Mesendoderm (in vitro differentiated cells): Measurements from ENCODE around the gene CA11.
A peak's percentile ranks its signal among the peaks of the same experiment; 100 is the strongest.

Source experiments
- DNase-seq: peaks from one replicate; pipeline ENCODE4 v3.0.0; 2013
- H2AK5ac ChIP-seq: 2 replicates; pipeline ENCODE4 v1.6.1; 2013; ENCODE audit warnings: low read length, inconsistent platforms
- H2BK120ac ChIP-seq: 2 replicates; pipeline ENCODE4 v1.6.1; 2013; ENCODE audit warnings: low read depth, mild to moderate bottlenecking, low read length, moderate library complexity, mixed read lengths
- H2BK15ac ChIP-seq: replicated peaks from 2 replicates; pipeline ENCODE4 v1.6.1; 2013; ENCODE audit warnings: low read depth, mild to moderate bottlenecking, moderate library complexity
- H2BK5ac ChIP-seq: 2 replicates; pipeline ENCODE4 v1.6.1; 2013; ENCODE audit warnings: low read length, inconsistent platforms
- H3K18ac ChIP-seq: 2 replicates; pipeline ENCODE4 v1.6.1; 2013; ENCODE audit warnings: mild to moderate bottlenecking, low read length, mixed read lengths
- H3K23ac ChIP-seq: one replicate; pipeline ENCODE4 v1.6.1; 2013; ENCODE audit warnings: low read length
- H3K27ac ChIP-seq: 2 replicates; pipeline ENCODE4 v1.5.1; 2013; ENCODE audit warnings: low read depth, mild to moderate bottlenecking, inconsistent platforms, low read length, moderate library complexity
- H3K27me3 ChIP-seq: 2 replicates; pipeline ENCODE4 v1.6.1; 2013; ENCODE audit warnings: low read length, control low read depth, mild to moderate bottlenecking, inconsistent platforms; ENCODE audit not compliant: insufficient read depth, poor library complexity
- H3K36me3 ChIP-seq: 2 replicates; pipeline ENCODE4 v1.6.1; 2013; ENCODE audit warnings: low read length, inconsistent platforms; ENCODE audit not compliant: control insufficient read depth, insufficient read depth
- H3K4ac ChIP-seq: one replicate; pipeline ENCODE4 v1.6.1; 2013; ENCODE audit warnings: low read depth, mild to moderate bottlenecking, low read length, moderate library complexity
- H3K4me1 ChIP-seq: 2 replicates; pipeline ENCODE4 v1.6.1; 2013; ENCODE audit warnings: low read depth, low read length, inconsistent platforms; ENCODE audit not compliant: control insufficient read depth
- H3K4me2 ChIP-seq: 2 replicates; pipeline ENCODE4 v1.6.1; 2013; ENCODE audit warnings: low read length
- H3K4me3 ChIP-seq: 2 replicates; pipeline ENCODE4 v1.5.1; 2013; ENCODE audit warnings: mild to moderate bottlenecking, low read length
- H3K56ac ChIP-seq: one replicate; pipeline ENCODE4 v1.6.1; 2013; ENCODE audit warnings: low read length
- H3K79me1 ChIP-seq: 2 replicates; pipeline ENCODE4 v1.6.1; 2013; ENCODE audit warnings: low read length, inconsistent platforms
- H3K79me2 ChIP-seq: 2 replicates; pipeline ENCODE4 v1.6.1; 2013; ENCODE audit warnings: mild to moderate bottlenecking, low read length; ENCODE audit not compliant: control insufficient read depth, insufficient read depth
- H3K9ac ChIP-seq: 2 replicates; pipeline ENCODE4 v1.6.1; 2013; ENCODE audit warnings: low read length, inconsistent platforms
- H4K5ac ChIP-seq: one replicate; pipeline ENCODE4 v1.6.1; 2013; ENCODE audit warnings: low read length
- H4K8ac ChIP-seq: one replicate; pipeline ENCODE4 v1.6.1; 2013; ENCODE audit warnings: low read depth, mild to moderate bottlenecking, control low read depth, low read length, moderate library complexity
- WGBS: extraction: QIAGEN DNeasy Blood & Tissue Kit; methylation state at CpG from one replicate; pipeline ENCODE4 v1.1.7; 2013; ENCODE audit warnings: low lambda C conversion rate, missing lambda C conversion rate; ENCODE audit not compliant: insufficient coverage; ENCODE audit errors: extremely low coverage; 5-methylcytosine and 5-hydroxymethylcytosine counted together

The CA11 gene

DNA sequence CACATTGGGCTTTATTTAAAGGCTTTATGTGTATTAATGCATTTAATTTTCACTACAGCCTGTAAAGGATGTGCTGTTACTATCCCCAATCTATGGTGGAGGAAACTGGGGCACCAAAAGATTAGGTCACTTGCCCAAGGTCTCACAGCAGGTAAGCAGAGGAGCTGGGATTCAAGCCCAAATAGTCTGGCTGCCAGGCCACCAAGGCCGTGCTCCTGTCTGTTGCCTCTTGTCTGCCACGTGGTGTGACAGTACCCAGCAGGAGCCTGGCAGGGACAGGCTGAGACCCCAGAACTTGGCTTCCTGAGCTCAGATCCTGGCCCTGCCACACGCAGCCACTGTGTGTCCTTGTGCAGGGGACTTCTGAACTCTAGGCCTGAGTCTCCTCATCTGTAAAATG lies 22.3 kb upstream of the CA11 start:
- H2AK5ac ChIP-seq, result no peak overlapping the region
- no peak overlapping the region for H4K8ac ChIP-seq
- no peak overlapping the region for H4K5ac ChIP-seq
- H3K56ac ChIP-seq, result no peak overlapping the region
- no peak overlapping the region for H2BK15ac ChIP-seq
- no peak overlapping the region for H2BK5ac ChIP-seq
- H3K18ac ChIP-seq, result no peak overlapping the region
- H3K36me3 ChIP-seq, result no peaks in the 10 kb centered on the region
- H3K4me2 ChIP-seq, result no peak overlapping the region
- no peak overlapping the region for H3K4me3 ChIP-seq
- no peak for DNase-seq
- no peaks in the 10 kb centered on the region for H3K79me1 ChIP-seq
- no peak overlapping the region for H2BK120ac ChIP-seq
- no peak overlapping the region for H3K9ac ChIP-seq
- H3K27me3 ChIP-seq, result no peaks in the 10 kb centered on the region
- no peak overlapping the region for H3K23ac ChIP-seq
- no peak overlapping the region for H3K27ac ChIP-seq
- H3K4ac ChIP-seq, result no peak overlapping the region
- no CpG with 5 or more reads among the region's 3 CpGs for WGBS
- no peaks in the 10 kb centered on the region for H3K79me2 ChIP-seq
- H3K4me1 ChIP-seq, result no peaks in the 10 kb centered on the region

DNA sequence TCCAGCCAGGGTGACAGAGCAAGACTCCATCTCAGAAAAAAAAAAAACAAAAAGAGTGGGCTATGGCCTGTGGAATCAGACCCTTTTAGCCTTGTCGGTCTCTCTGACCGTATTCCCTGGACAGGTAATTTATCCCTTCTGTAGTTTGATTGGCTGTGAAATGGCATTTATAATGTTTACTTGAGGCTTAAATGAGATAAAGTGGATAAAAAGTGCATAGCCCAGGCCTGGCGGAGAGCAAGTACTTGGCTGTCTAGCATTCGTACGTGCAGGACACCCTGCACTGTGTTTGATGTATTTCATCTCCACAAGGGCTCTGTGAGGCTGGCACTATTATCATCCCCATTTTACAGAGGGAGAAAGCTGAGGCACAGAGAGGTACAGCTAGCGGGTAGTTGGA lies 19.8 kb upstream of the CA11 start:
- no peak overlapping the region for H4K5ac ChIP-seq
- H3K18ac ChIP-seq, result no peak overlapping the region
- no peaks in the 10 kb centered on the region for H3K36me3 ChIP-seq
- no peak overlapping the region for H3K9ac ChIP-seq
- no peak overlapping the region for H3K27ac ChIP-seq
- H3K27me3 ChIP-seq, result no peaks in the 10 kb centered on the region
- no peak overlapping the region for H2BK120ac ChIP-seq
- no peak overlapping the region for H2BK15ac ChIP-seq
- no peak overlapping the region for H3K4ac ChIP-seq
- H4K8ac ChIP-seq, result no peak overlapping the region
- H3K56ac ChIP-seq, result no peak overlapping the region
- H3K4me2 ChIP-seq, result no peak overlapping the region
- no CpG with 5 or more reads among the region's 6 CpGs for WGBS
- H2AK5ac ChIP-seq, result no peak overlapping the region
- H3K4me1 ChIP-seq, result no peaks in the 10 kb centered on the region
- H3K79me1 ChIP-seq, result no peaks in the 10 kb centered on the region
- no peak overlapping the region for H3K23ac ChIP-seq
- DNase-seq, result no peak
- H3K79me2 ChIP-seq, result no peaks in the 10 kb centered on the region
- no peak overlapping the region for H2BK5ac ChIP-seq
- H3K4me3 ChIP-seq, result no peak overlapping the region

DNA sequence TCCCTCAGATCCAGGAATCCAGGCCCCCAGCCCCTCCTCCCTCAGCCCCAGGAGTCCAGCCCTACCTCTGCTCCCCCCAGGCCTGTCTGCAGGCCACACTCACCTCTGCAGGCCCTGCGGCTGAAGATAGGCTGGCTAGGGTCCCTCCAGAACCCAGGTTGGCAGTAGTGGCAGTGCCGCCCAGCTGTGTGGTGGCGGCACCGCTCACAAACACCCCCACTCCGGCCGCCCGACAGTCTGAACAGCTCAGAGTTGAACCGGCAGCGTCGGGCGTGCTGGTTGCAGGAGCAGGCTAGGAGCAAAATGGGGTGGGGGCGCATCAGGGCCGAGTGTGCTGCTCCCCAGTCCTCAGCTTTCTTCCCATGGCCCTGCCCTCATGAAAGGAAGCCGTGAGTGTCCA lies 18.5 kb upstream of the CA11 start:
- Histone ChIP-seq H3K36me3 (no peaks in the 10 kb centered on the region), H2AK5ac (no peak overlapping the region), H3K79me1 (no peaks in the 10 kb centered on the region), H3K4me1 (no peaks in the 10 kb centered on the region), H3K56ac (no peak overlapping the region), H4K8ac (no peak overlapping the region), H3K4me2 (no peak overlapping the region), H3K27ac (no peak overlapping the region), H3K27me3 (no peaks in the 10 kb centered on the region), H3K4ac (no peak overlapping the region), H4K5ac (no peak overlapping the region), H3K79me2 (no peaks in the 10 kb centered on the region), H3K18ac (no peak overlapping the region), H3K9ac (no peak overlapping the region), H3K4me3 (no peak overlapping the region), H2BK5ac (no peak overlapping the region), H2BK15ac (no peak overlapping the region), H3K23ac (no peak overlapping the region), H2BK120ac (no peak overlapping the region)
- DNase-seq, result no peak
- no CpG with 5 or more reads among the region's 14 CpGs for WGBS

DNA sequence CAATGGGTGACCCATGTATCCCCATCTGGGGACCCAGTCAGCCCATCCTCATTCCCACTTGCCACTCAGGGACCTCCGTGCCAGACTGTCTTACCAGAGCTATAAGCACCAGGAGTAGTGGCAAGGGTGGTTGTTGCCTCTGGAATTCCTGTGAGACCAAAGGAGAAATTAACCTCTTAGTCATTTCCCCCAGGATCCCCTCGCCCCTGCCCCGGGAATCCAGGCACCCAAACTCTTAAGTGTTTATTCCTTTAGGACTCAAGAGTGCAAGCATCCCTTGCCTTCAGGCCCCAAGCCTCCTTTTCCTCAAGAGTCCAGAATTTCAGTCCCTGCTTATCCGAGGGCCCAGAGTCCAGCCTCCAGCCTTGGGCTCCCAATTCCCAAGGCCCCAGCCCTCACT lies 17.7 kb upstream of the CA11 start:
- DNase-seq, result no peak
- Histone ChIP-seq H2AK5ac (no peak overlapping the region), H3K56ac (no peak overlapping the region), H3K79me1 (no peaks in the 10 kb centered on the region), H3K18ac (no peak overlapping the region), H3K4me1 (no peaks in the 10 kb centered on the region), H3K9ac (no peak overlapping the region), H3K4ac (no peak overlapping the region), H3K27me3 (no peaks in the 10 kb centered on the region), H3K36me3 (no peaks in the 10 kb centered on the region), H2BK15ac (no peak overlapping the region), H2BK5ac (no peak overlapping the region), H2BK120ac (no peak overlapping the region), H4K8ac (no peak overlapping the region), H3K23ac (no peak overlapping the region), H3K27ac (no peak overlapping the region), H3K79me2 (no peaks in the 10 kb centered on the region), H3K4me3 (no peak overlapping the region), H4K5ac (no peak overlapping the region), H3K4me2 (no peak overlapping the region)
- WGBS, result no CpG with 5 or more reads among the region's 4 CpGs

DNA sequence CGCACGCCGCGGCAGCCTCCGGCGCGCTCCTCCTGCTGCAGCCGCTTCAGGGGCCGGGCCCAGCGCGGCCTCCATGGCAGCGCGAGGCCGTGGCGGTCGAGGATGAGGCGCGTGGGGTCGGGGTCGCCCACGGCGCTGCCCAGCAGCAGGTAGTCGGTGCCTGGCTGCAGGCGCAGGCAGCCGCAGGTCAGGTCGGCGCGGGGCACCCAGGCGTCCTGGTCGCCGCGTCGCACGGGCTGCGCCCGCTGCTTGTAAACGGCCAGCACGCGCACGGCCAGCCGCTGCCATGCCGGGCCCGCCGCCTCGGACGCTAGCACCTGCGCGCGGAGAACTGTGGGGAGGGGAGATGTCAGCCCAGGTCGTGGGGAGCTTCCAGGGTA lies 15.7 kb upstream of the CA11 start:
- Histone ChIP-seq H3K18ac (no peak overlapping the region), H3K4ac (no peak overlapping the region), H2BK15ac (no peak overlapping the region), H3K4me1 (peaks cover 5% of the 10 kb centered on the region), H2BK5ac (no peak overlapping the region), H4K8ac (no peak overlapping the region), H3K4me2 (no peak overlapping the region), H3K9ac (no peak overlapping the region), H3K79me2 (no peaks in the 10 kb centered on the region), H3K27ac (no peak overlapping the region), H3K36me3 (no peaks in the 10 kb centered on the region), H3K27me3 (no peaks in the 10 kb centered on the region), H3K79me1 (no peaks in the 10 kb centered on the region), H3K56ac (no peak overlapping the region), H4K5ac (no peak overlapping the region), H3K23ac (no peak overlapping the region), H2AK5ac (no peak overlapping the region), H2BK120ac (no peak overlapping the region), H3K4me3 (no peak overlapping the region)
- no CpG with 5 or more reads among the region's 50 CpGs for WGBS
- DNase-seq, result no peak

DNA sequence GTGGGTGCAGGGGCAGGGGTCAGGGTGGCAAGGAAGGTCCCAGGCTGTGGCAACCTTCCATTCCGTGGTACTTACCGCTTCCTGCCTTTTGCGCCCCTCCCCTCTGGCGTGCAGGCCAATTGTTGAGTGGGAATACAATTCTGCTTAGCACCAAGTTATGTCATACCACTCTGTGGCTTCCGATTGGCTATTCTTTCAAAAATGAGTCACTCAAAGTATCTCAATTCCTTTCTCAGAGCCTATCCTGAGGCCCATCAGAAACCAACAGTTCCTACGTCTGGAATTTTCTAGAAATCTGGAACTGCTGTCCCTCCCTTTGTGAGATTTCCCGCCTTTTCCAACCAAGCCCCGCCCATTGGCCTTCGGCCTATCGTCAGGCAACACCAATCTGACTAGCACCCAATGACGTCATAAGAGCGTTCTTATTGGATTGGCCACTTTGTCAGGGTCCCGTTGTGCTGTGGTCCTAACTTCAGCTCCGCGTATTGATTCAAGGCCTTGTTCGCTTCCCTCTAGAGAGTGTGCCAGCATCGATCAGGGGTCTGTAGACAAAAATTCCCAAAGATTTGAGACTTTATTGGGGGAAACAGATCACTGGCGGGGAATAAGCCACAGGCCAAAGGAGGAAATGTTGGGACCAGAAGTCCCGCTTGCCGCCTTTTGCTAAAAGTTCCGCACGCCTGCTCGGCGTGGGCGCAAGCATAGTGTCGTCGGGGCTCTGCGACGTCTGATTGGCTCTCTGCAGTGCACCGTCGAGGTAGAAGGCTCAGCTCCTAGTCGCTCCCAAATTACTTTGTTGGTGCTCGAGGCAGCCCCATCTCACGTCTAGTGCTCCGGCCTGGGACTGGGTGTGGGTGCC lies 15.1 kb upstream of the CA11 start:
- H2BK5ac ChIP-seq, result no peak overlapping the region
- H3K4me2 ChIP-seq, result no peak overlapping the region
- H3K79me2 ChIP-seq, result no peaks in the 10 kb centered on the region
- H3K9ac ChIP-seq, result no peak overlapping the region
- no peaks in the 10 kb centered on the region for H3K36me3 ChIP-seq
- peak; percentile 86 for DNase-seq
- H3K23ac ChIP-seq, result no peak overlapping the region
- H3K79me1 ChIP-seq, result no peaks in the 10 kb centered on the region
- H4K8ac ChIP-seq, result no peak overlapping the region
- H3K4me1 ChIP-seq, result peaks cover 5% of the 10 kb centered on the region
- H3K4me3 ChIP-seq, result no peak overlapping the region
- no peak overlapping the region for H4K5ac ChIP-seq
- no peak overlapping the region for H2BK120ac ChIP-seq
- H3K27me3 ChIP-seq, result no peaks in the 10 kb centered on the region
- WGBS, result no CpG with 5 or more reads among the region's 35 CpGs
- no peak overlapping the region for H2BK15ac ChIP-seq
- H3K27ac ChIP-seq, result no peak overlapping the region
- H3K18ac ChIP-seq, result no peak overlapping the region
- H3K4ac ChIP-seq, result no peak overlapping the region
- no peak overlapping the region for H3K56ac ChIP-seq
- H2AK5ac ChIP-seq, result no peak overlapping the region
